GM12892 (cell line): ENCODE measurements around the gene MACROD2.

Experiments used
- POLR2A ChIP-seq: IDR thresholded peaks from 2 replicates; pipeline ENCODE4 v1.6.1; 2011; ENCODE audit warnings: low read depth, low read length, control low read depth
- POLR2AphosphoS5 ChIP-seq: IDR thresholded peaks from 2 replicates; pipeline ENCODE4 v1.6.1; 2011; ENCODE audit warnings: low read depth, low read length, control low read depth
- TAF1 ChIP-seq: IDR thresholded peaks from 2 replicates; pipeline ENCODE4 v1.6.1; 2011; ENCODE audit warnings: low read depth, mild to moderate bottlenecking, control low read depth, low read length, borderline replicate concordance

GRCh38 chr20:15928946-15929345, 1933.6 kb downstream of the MACROD2 start:
- TF ChIP-seq POLR2AphosphoS5 (no peak), TAF1 (no peak), POLR2A (no peak)
